HG03575 (cell line): Measurements from ENCODE around the gene DGUOK.
"Not testable (repeated sequence)": the region's sequence is repeated elsewhere in the genome, so short reads cannot be mapped to it uniquely, and the experiment has no call there.

ENCODE experiments used
- ATAC-seq: cut with Tn5 transposase; IDR thresholded peaks from one replicate; pipeline ENCODE4 v1.9.1; 2021; ENCODE audit not compliant: unreplicated experiment, insufficient number of reproducible peaks, low FRiP score; ENCODE audit errors: extremely low read depth

Gene DGUOK

GRCh38 chr2:73897934-73898333, 28.7 kb upstream of the DGUOK start:
- ATAC-seq, result no peak

GRCh38 chr2:73899801-73900336, 26.8 kb upstream of the DGUOK start:
- no peak for ATAC-seq

- ATAC-seq, result no peak
These were observed 25.5 kb upstream of the DGUOK start for GRCh38 chr2:73901143-73901542.

GRCh38 chr2:73902284-73902683, 24.4 kb upstream of the DGUOK start:
- no peak for ATAC-seq

- ATAC-seq, result no peak
These were observed 23.4 kb upstream of the DGUOK start for GRCh38 chr2:73903313-73903712.

- not testable (repeated sequence) for ATAC-seq
These were observed 22.6 kb upstream of the DGUOK start for GRCh38 chr2:73903949-73904613.

- no peak for ATAC-seq
These were observed 21.7 kb upstream of the DGUOK start for GRCh38 chr2:73904952-73905351.

- no peak for ATAC-seq
These were observed 19.7 kb upstream of the DGUOK start for GRCh38 chr2:73906847-73907505.

GRCh38 chr2:73907840-73908452, 18.7 kb upstream of the DGUOK start:
- ATAC-seq, result no peak

- ATAC-seq, result no peak
These were observed 17.7 kb upstream of the DGUOK start for GRCh38 chr2:73908689-73909652.

- ATAC-seq, result no peak
These were observed 15.7 kb upstream of the DGUOK start for GRCh38 chr2:73910873-73911547.

GRCh38 chr2:73911548-73912208, 15.0 kb upstream of the DGUOK start:
- ATAC-seq, result no peak

GRCh38 chr2:73913414-73914054, 13.1 kb upstream of the DGUOK start:
- no peak for ATAC-seq

- no peak for ATAC-seq
These were observed 12.0 kb upstream of the DGUOK start for GRCh38 chr2:73914667-73915066.

- ATAC-seq, result no peak
These were observed 11.2 kb upstream of the DGUOK start for GRCh38 chr2:73915437-73915993.

- no peak for ATAC-seq
These were observed 10.0 kb upstream of the DGUOK start for GRCh38 chr2:73916666-73917065.

- ATAC-seq, result no peak
These were observed 9.4 kb upstream of the DGUOK start for GRCh38 chr2:73917296-73917695.
